ENCODE results near the gene NCKAP5.

NCKAP5 gene

DNA sequence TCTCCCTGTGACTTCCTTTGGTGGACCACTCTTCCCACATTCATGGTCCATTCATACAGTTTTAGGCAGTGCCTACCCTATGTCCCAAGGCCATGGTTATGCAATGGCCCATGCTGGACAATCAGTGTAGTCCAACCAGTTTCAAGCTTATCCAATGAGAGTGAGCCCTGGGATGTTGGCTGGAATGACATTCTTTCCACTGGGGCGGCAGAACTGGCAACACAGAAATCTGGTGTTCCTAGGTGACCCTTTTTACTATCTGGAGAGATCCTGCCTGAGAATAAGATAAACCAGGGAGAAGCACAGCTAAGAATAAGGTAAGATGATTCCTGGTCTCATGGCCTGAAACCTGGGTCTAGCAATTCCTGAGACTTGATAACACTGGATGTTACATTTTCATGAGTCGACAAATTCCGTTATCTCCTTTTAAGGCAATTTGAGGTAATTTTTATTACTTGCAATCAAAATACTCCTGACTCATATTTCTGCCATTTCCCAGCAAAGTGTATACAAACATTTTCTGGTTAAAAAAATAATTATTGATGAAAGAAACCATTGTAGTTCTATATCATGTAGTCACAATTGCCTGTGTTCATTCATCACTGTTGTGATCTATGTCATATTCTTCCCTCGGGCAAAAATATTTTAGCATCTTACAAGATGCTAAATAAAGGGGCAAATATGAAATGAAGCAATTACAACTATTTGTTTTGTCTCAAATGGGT, 626.8 kb downstream of the NCKAP5 start:
- no peak for DNase-seq (ENCODE audit: low read depth in 2 of 2)

DNA sequence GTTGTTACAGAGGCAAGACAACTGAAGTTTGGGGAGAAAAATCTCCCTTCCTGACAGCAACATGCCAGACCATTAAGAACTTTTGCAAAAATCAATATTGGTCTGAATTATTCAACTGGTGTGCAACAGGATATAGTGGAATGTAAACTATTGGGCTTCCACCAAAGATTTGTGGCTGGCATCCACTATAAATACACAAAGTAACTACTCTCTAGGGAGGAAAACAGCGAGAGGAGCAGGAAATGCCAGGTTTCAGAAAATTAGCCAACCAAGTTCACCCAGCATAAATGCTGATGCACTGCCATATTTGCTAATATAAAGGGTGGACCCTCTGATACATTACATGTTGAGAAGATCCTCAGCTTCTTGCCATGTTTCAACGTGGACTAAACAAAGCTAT, 630.6 kb downstream of the NCKAP5 start:
- no peak for DNase-seq (ENCODE audit: low read depth in 2 of 2)

DNA sequence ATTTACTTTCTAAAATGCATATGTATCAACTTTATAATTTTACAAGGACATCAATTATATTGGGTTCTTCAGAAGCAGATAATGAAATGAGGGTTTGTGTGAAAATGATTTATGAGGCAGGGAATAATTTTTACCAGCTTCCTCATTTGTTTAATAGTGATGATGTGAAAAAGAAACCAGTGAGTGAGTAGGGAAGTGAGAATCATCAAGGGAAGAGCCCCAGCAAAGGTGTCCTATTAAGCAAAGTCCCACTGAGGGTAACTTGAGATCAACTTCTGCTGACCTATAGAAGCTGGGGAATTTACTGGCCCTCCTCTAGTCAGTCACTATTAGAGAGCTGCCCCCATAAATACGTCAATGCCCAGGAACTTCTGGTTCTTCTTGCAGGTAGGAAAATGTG, 631.5 kb downstream of the NCKAP5 start:
- no peak for DNase-seq (ENCODE audit: low read depth in 2 of 2)

DNA sequence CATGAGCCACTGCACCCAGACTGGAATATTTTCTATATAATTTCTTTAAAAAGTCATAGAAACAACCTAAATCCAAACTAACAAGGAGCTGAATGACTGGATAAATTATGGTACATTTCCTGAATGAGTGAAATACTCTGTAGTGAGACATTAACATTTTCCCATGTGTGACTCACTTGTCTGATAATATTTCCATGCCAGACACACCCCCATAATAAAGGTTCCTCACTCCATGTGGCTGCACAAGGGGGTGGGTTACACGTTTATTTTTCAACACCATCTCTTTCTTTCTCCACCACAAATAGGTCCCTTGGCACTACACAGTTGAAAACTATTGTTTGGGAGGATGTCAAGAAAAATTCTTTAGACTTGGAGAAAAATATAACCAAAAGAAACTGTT, 632.0 kb downstream of the NCKAP5 start:
- no peak for DNase-seq (ENCODE audit: low read depth in 2 of 2)

DNA sequence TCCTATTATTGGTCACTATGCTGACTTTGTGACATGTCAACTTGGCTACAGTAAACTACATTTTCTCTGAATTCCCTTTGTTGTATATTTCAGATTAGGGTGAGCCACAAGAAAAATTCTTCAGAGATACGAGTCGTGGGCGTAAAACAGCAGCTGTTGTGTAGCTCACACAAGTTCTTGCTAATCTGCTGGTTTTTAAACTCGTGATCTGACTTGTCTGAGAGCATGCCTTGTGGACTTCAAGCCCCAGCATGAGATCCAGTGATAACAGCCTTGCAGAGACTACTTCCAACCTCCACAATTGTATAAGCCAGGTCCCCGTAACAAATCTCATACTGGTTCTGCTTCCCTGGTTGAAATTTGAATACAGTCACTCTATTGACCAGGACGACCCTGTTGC, 638.5 kb downstream of the NCKAP5 start:
- no peak for DNase-seq (ENCODE audit: low read depth in 2 of 2)

DNA sequence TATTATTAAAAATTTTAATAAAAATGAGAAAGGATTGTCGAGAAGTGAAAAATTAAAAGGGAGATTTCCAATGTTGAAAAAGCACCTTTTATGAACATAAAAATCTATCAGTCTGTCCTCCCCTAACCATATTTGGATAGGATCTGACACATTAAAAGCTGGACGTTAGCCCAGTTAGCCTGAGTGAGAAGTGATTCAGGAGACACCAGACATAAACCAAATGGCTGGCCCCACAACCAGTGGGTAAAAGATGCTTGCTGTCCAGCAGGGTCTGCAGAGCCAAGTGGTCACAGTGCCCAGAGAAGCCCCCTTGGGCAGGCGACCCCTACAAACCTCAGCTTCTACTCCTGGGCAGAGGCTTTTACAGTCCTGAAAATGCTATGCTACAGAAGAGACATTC, 644.5 kb downstream of the NCKAP5 start:
- DNase-seq (ENCODE audit: low read depth in 2 of 2): no peak

DNA sequence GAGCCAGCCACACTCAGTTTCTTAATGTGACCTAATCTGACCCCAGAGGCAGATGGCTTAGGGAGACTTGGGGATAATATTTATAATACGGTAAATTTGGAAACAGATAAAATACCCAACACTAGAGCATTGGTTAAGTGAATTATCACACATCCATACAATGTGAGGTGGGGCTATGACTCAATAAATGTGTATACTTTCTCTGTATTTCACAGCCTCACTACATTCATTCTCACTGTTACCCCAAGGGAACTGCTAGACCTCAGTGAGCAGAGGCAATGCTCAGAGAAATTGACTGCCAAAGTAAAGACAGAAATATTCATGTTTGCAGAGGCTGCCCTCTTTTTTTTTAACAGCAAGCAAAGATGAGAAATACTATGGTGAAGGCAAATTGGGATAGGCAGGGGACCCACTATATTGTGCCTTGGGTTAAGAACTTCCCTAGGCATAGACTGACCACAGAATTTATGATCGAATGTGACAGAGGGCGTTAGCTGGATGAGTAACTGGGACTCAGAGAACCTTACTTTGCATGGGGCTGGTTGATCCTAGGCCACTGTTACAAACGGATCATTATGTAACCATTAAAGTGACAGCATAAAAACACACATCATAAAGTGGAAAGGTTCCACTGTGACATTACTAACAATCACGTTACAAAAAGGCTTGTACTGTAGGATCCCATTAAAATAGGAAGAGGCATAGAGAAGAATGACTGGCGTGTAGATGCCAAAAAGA, 652.3 kb downstream of the NCKAP5 start:
- no peak for DNase-seq (ENCODE audit: low read depth in 2 of 2)

DNA sequence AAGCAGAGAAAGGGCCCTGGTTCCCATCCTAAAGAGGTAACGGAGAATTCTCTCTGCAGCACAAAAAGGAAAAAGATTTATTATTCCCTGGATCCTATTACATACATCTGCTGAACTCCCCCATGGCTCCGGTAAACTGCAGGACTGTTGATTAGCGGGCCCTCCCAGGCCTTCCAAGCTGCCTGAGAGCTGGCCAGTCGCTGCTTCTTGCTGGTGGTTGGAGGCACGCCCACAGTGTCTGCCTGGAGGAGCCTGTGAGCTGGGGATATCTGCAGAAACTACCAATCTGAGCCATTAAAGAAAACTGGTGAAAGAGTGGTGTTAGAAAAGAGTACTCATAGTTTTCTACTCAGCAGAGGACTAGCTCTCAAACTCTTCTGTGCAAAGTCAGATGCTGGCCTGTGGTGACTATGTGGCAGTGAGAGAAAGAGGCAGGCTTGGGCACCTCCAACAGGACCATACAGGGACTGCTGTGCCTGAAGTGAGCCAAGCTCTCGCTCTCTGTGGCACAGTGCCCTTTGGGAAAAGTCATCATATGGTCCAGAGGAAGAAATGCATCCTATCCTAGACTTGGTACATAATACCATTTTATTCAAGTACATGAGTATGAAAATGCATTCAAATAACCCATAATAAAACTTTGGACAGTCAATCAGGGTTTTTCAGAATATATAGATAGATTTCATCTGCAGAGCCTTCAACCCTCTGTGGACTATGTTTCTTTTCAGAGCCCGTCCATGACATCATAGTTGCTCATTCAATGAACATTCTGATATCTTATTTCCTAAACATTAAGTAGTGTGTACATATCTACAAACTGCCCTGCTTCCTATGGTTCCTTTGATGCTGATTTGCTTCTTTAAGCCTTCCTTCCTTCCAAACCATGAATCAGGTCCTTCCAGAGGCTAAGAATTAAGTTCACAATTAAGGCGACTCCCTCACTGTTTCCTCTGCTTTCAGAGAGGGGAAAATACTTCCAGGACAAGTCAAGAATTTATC, 656.2 kb downstream of the NCKAP5 start:
- no peak for DNase-seq (ENCODE audit: low read depth in 2 of 2)

DNA sequence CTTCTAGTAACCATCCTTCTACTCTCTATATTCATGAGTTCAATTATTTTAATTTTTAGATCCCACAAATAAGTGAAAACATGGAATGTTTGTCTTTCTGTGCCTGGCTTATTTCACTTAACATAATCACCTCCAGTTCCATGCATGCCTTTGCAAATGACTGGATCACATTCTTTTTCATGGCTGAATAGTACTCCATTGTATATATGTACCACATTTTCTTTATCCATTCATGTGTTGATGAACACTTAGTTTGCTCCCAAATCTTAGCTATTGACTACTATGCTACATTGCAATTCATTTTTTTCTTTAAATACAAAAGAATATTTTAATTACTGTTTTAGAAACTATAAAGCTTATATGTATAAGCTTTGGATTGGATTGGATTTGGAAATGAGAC, 657.8 kb downstream of the NCKAP5 start:
- DNase-seq (ENCODE audit: low read depth in 2 of 2): no peak

DNA sequence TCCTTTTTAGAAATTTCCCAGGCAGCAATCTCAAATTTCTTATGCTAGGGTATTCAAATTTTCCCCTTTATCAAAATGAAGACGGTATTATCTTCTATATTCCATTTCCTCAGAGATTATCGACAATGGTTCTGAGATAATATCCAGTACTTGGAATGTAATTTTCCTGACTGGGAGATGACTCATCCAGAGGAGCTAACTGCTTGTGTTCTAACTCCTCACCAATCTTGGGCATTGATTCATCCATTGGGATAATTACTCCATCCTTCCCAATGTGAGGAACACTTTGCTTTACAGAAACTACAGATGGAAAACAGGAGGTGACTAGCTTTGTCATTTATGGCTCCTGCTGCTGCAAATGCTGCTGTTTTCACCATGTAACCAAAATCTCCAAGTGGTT, 658.8 kb downstream of the NCKAP5 start:
- DNase-seq (ENCODE audit: low read depth in 2 of 2): no peak

DNA sequence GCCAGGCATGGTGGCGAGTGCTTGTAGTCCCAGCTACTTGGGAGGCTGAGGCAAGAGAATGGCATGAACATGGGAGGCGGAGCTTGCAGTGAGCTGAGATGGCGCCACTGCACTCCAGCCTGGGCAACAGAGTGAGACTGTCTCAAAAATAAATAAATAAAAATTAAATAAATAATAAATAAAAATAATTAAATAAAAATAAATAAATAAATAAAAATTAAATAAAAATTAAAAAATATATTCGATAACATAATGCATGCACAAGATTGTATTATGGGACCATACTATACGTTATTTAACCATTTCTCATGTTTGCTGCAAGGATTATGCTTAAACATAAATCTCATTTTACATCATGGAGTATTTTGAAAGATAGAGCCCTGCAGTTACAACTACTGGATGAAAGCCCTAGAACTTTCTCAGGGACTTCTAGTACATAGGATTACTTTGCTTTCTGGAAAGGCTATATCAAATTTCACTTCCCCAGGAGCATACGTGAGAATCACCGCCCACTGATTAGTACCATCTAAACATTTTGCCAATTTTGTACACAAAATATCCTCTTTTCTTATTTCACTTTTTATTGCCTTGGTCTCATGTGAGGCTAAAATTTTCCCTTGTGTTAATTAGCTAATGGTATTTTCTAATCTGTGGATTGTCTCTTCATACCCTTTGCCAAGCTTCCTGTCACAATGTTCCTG, 664.0 kb downstream of the NCKAP5 start:
- DNase-seq (ENCODE audit: low read depth in 2 of 2): no peak

DNA sequence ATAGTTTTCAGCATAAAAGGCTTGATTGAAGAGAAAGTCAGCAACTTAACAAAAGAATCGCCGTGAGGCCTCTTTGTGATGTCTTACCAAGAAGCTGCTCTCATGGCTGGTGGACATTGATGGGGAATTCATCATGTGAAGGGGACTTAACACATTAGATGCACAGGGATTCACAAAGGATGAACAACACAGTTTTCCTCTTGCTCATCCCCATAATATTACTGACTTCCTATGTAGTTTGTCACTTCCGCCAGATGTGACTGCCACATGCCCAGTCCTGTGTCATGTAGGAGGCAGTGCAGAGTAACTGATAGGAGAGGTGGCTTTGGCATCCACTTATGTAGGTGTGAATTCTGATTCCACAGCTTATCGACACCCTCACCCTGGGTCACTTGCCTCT, 665.6 kb downstream of the NCKAP5 start:
- DNase-seq (ENCODE audit: low read depth in 2 of 2): no peak

DNA sequence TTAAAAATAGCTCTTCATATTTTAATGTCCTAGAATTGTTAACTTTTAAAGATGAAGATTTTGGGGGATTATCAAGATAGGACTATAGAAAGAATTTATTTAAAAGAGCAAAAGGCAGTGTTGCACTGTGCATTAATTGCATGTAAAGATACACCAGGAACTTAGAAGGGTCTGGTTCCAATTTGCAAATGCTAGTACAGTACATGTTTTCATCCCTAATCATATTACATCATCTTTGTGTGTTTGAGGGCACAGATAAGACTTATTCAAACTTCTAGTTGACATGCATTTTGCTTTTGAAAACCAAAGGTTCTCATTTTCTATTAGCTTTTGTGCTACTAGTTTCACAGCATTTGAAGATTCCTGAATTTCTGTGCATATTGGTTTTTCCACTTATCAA, 666.6 kb downstream of the NCKAP5 start:
- DNase-seq (ENCODE audit: low read depth in 2 of 2): no peak

DNA sequence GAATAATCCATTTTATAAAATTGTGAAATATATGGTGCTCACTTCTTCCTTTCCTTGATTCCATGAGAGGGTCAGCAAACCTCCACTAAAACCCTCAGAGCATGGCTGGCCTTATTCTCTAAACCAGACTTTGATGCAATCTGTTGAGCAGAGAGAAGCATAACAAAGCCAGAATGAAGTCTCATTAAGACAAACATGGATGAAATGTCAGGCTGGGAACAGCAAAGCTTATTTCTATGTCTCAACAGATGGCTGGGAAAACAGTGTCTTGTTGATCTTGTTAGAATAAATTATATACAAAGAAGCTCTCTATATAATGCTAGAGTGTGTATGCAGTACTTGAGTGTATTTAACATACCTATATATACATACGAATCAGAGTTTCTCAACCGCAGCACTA, 671.2 kb downstream of the NCKAP5 start:
- DNase-seq (ENCODE audit: low read depth in 2 of 2): no peak

DNA sequence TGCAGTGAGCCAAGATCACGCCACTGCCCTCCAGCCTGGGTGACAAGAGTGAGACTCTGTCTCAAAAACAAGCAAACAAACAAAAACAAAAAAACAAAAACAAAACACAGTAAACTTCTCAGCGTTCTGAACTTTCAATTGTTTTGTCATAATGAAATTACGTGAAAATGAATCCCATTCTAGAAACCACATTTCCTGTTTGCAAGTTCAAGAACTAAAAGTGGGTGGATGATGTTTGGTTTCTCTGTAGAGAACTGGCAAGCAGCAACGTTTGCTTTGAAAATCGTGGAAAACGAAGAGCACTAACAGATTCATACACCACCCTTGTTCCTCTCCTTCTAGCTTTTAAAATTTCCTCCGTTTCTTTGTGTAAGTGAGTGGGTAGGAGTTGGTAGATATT, 672.2 kb downstream of the NCKAP5 start:
- no peak for DNase-seq (ENCODE audit: low read depth in 2 of 2)

DNA sequence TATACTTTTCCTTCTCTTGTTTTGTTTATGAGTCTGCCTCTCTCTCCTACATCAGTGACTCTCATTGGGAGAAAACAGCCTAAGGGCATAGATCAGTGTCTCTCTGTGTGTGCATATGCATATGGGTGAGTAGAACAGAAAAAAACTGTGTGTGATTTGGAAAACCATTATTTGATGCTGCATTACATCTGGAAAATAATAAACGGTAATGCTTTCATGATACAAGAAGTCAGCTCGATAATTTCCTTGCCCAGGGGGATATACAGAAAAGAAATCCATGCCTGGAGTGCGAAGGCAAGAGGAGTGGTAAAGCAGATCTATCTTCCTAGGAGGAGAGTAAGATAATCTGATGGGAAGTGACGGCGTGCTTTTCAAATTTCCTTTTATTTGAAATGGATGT, 676.8 kb downstream of the NCKAP5 start:
- DNase-seq (ENCODE audit: low read depth in 2 of 2): no peak

DNA sequence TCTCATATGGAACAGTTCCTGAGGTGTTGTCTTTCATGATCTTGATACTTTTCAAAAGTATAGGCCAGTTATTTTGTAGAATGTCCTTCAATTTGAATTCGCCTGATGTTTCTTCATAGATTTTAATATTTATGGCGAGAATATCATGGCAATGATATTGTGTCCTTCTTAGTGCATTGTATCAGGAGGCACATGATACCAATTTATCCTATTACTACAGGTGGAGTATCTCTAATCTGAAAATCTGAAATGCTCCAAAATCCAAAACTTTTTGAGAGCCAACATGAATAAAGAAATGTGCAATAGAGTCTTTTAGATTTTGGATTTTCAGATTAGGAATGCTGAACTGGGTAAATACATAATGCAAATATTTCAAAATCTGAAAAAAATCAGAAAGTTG, 681.7 kb downstream of the NCKAP5 start:
- DNase-seq (ENCODE audit: low read depth in 2 of 2): no peak

DNA sequence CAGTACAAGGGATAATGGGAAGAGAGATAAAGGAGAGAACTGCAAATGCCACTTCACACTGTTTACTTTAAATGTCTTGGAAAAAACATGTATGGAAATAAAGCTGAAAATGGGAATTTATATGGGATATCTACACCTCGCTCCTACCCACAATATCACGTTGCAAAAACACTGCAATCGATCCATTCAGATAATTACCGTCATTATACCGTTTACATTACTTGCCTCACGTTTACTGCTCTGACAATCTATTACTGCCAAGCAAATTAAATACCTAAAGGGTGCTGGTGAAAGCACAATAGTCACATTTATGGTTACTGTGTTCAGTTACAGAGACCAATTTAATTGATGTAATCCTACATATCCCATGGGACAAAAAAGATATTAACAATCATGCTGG, 683.6 kb downstream of the NCKAP5 start:
- no peak for DNase-seq (ENCODE audit: low read depth in 2 of 2)

DNA sequence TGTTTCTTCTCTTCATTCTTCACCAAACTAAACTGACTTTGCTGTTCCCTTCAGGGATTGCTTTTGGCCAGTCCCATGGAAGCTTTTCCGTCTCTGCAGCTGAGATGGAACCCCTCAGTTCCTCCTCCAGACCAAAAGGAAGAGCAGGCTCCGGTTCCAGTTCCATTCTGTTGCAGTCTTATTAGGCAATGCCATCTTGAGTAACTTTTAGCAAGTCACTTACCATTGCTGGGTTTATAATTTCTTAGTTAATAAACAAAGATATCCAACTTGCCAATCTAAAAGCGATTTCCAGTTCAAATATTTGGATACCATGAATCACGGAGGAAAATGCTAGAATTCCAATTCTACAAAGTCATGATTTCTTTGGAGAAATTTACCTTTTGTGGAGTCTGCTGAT, 684.0 kb downstream of the NCKAP5 start:
- no peak for DNase-seq (ENCODE audit: low read depth in 2 of 2)

DNA sequence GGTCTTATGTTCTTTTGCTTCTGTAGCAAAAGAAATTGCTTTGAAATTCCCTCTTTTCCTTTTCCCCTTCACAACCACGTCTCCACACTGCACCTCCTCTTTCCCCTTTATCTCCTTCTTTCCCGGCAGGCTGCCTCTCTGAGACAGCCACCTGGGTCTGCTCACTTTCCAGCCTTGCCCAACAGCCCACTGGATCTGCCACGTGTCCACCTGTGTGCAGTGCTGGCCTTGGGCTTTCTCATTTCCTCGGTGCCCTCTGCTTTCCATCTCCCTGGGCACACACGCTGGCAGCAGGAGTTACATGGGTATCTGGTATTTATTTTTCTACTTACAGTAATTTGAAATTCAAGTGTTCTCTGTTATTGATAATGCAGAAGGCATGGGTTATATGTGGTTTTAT, 684.8 kb downstream of the NCKAP5 start:
- no peak for DNase-seq (ENCODE audit: low read depth in 2 of 2)

DNA sequence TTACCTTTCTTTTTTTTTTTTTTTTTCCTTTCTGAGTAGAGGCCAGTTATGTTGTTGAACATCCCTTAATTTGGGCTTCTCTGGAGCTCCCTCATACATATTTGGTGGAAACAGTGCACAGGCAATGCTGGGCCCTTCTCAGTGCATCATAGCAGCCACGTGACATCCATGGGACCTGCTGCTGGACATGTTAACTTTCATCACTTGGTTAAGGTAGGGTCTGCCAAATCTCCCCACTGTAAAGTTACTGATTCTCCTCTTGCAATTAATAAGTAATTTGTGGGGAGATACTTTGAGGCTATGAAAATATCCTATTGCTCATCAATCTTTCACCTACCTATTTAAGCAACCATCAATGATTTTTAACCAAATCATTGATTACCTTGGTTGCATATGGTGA, 686.7 kb downstream of the NCKAP5 start:
- DNase-seq (ENCODE audit: low read depth in 2 of 2): no peak

DNA sequence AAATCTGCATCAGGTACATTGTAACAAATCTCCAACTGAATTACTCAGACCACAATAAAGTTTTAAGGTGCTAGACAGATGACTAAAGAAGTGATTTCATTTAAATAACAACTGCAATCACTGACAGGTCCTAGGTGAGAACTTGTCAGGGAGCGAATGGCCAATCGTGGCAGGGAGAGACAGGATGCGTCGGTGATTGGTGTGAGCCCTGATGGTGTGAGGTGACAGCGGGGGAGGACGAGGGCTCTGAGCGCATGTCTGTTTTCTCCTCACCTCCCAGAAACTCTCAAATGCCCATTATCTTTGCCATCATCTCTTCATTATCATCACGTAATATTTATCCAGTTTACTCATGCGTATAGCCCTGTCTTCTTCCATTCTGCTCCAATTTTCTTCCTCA, 690.3 kb downstream of the NCKAP5 start:
- no peak for DNase-seq (ENCODE audit: low read depth in 2 of 2)

Measured in stimulated activated CD4-positive, alpha-beta T cell treated with anti-CD3 and anti-CD28 coated beads, Interleukin-4, amount 100 ng/mL, for 48 hours (primary cell).